HG02610 (cell line): Measurements from ENCODE around the gene PIEZO1.
A peak's percentile ranks its signal among the peaks of the same experiment; 100 is the strongest.

ENCODE experiments used
- ATAC-seq: cut with Tn5 transposase; IDR thresholded peaks from one replicate; pipeline ENCODE4 v1.9.1; 2021; ENCODE audit warnings: mild to moderate bottlenecking, moderate library complexity; ENCODE audit not compliant: unreplicated experiment

Gene PIEZO1

DNA sequence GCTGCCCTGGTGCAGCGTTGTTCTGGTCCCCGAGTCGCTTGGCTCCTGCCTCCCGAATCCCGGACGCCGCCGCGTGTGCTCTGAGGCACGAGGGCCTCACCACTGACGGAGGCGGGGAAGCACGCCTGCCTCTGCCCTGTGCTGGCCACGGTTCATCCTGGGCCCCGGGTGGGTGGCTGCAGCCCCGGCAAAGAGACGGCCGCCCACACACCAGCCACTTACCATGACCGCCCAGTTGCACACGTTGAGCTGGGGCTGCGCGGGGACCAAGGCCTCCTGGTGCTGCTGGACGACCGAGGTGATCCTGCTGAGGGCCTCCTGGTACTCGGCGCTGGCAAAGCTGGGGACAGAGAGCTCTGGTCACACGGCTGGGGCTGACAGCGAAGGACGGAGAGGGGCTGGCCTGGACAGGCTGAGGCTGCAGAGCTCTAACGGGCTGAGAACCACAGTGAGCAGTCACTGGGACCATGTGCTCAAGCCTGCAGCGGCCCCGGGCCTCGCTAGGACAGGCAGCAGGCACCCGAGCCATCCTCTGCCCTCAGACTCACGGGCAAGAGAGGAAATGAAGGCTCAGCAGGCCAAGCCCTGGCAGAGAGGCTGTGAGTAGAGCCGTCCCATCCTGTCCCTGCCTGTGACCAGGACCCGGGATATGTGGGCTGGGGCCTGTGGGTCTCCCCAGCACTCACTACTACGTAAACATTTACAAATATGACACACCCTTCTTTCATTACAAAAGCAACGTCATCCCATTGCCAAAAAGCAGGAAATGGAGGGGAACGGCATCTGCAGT is 33.0 kb upstream of the PIEZO1 start:
- ATAC-seq: no peak

DNA sequence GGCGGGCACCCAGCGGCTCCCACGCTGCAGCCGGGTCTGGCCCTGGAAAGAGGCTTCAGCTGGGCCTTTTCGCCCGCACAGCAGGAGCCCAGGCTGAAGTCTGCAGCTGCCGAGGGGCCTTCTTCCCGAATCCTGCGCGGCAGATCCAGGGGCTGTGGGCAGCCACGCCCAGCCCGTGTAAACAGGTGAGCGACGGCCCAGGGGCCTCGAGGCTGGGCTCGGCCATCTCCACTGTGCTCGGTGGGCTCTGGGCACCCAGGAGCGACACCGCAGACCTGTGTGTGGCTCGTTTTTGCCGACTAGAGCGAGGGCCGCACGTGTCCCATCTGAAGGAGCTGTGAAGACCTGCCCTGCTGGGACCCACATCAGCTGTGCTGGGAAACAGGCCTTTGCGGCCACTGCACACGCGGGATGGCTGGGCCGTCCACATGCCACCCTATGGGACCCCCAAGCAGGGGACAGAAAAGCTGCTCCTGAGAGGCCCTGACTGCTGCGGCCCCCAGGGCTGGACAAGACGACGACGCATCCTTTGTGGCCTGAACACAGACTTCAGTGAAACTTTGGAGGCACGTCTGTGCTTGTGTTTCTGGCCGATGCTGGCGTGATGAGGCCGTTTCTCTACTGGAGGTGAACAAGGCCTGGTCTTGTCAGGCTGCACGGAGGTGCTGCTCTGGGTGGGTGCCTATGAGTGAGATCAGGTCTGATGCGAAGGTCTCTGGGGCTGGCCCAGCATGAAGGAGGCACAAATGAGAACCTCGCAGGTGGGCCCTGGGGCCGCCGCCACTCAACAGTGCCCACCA is 31.9 kb upstream of the PIEZO1 start:
- ATAC-seq: no peak

DNA sequence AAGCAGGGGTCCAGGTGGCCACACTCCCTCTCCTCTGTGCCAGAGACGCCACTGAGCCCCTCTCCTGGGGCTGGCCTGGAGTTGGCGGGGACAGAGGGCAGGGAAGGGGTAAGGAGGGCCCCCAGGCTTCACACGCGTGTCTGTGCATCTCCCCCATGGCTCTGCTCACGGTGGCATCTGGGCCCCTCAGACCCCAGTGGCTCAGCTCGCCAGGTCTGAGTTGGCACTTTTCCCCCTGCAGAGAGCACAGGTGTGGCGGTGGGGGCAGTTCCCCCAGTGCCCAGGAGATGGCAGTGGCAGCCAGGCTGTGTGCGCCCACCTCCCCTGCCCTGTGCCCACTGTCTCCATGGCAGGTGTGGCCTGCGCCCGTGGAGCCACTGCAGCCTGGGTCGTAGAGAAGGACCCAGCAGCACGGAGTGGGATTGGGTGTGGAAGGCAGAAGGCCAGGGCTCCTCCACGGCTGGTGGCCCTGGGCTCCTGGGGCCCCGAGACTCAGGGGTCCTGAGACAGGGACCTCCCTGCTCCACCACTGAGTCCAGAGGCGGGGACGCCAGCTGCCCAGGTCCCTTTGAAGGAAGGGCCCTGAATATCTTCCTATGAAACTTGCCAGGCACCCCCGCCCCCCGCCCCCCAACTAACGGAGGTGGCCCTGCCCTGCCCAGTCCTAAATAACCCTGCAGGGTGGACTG is 31.0 kb upstream of the PIEZO1 start:
- ATAC-seq: no peak

DNA sequence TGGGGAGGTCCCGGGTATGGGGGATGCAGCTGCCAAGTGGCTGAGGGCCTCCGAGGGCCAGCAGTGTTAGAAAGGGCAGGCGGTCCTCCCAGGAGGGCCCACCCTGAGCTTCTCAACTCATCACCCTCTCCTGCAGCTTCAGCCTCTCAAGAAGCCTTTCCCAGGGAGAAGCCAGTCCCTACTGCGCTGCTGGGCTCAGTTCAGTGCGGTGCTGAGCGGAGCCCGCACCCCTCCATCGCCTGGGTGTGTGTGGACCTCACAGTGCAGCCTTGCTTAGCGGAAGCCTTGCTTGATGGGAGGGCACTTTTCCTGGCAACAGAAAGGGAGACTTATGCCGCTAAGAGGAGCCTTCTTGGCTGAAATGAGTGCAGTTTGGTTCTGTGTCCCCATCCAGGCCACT is 30.2 kb upstream of the PIEZO1 start:
- no peak for ATAC-seq

DNA sequence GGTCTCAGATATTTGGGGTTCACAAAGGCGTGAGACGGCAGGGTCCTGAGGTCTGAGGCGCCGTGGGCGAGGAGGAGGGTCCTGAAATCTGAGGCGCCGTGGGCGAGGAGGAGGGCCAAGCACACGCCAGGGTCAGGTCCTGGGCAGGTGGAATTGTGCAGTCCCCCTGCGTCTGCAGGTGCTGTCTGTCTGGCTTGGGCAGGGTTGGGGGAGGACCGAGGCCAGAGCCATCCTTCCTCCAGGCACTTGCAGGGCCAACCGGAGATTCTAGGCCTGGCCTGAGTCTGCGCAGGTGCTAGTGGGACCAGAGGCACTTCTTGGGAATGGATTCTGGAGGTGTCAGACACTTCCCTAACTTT is 29.1 kb upstream of the PIEZO1 start:
- no peak for ATAC-seq

DNA sequence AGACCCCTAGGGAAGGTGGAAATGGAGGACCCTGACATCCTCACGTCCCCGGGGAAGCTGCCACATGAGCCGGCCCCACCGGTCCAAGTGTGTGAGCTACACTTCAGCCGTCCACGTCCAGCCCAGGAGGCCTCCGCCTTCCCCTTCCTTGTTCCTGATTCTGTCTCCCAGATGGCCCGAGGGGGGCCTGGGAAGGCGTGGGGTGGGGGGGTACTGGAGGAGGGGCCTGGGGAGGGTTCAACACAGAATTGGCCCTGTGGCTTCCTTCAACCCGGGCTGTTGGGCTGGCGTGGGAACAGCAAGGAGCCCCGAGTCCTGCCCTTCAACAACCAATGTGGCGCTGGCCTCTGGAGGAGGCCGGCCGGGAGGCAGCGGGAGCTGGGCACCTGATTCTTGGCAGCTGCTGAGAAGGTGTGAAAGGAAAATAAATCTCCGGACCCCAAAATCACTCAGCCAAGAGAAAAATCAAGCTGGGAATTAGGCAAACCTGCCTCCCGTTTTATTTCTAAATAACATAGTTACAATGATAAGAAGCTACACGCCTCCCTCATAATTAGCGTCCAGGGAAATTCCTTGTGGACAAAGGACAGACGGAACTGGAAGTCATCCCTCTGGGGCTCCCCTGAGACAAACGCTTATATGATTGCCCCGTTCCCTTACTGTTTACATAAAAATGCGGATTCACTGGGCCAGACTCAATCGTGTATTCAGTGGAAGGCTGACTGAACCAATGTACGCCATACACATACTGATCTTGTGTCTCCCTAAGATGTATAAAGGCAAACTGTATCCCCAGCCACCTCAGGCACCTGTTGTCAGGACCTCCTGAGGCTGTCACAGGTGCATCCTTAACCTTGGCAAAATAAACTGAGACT is 28.5 kb upstream of the PIEZO1 start:
- ATAC-seq: no peak

DNA sequence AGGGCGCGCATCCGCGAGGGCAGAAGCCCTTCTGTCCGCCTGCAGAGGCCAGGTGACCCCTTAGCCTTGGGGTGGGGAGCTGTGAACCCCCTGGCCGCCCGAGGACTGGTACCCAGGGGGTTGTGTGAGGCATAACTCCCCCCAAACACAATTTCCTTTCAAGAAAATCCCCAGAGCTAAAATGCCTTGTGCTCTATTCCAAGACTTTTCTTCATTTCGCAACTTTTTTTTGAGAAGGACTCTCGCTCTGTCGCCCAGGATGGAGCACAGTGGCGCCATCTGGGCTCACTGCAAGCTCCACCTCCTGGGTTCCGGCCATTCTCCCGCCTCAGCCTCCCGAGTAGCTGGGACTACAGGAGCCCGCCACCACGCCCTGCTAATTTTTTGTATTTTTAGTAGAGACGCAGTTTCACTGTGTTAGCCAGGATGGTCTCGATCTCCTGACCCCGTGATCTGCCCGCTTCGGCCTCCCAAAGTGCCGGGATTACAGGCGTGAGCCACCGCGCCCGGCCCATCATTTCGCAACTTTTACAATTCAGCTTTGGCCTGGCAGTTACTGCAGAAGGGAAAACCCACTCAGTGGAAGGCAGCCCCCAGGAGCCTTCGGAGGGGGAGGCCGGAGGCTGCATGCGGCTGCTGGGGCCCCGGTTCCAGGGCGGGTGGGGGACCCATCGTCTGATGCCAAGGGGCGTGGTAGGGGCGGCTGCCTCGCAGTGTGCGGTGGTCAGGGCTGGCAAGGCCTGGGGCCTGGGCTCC is 27.7 kb upstream of the PIEZO1 start:
- no peak for ATAC-seq

DNA sequence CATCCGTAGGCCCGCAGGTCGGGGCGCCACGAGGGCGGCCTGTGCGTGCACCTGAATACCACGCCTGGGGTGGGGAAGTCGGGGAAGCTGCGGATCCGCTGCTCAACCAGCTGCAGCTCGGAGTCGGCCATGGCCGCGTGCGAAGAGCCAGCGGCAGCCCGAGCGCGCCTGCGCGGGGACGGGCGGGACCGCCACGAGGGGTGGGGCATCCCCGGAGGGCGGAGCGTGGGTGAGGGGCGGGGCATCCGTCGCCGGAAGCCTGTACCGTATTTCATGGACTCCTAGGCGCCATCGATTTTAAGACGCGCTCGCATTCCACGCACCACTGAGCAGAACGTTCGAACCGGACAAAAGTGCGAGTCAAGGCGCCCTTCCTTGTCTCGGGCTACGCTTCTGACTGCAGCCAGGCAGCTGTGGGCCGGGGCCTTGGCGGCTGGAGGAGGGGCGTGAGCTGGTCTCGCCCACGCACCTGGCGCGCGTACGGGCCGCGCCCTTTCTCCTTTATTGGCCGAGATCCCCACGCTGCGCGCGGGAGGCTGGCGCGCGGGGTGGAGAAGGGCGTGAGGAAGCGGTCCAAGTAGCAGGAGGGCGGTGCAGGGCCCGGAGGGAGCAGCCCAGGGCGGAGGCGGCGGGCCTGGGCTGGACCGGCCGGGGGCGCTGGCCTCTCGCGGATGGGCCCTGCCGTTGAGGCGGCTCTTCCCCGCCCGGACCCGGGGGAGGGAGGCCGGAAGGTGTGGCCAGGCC is 26.9 kb upstream of the PIEZO1 start, which contains the start of gene APRT:
Gene APRT, minus strand, starts transcription at position 160 of the 744 bp plus-strand sequence. Its CDS starts 29 bp downstream, at position 131.
- peak; percentile 62 for ATAC-seq

DNA sequence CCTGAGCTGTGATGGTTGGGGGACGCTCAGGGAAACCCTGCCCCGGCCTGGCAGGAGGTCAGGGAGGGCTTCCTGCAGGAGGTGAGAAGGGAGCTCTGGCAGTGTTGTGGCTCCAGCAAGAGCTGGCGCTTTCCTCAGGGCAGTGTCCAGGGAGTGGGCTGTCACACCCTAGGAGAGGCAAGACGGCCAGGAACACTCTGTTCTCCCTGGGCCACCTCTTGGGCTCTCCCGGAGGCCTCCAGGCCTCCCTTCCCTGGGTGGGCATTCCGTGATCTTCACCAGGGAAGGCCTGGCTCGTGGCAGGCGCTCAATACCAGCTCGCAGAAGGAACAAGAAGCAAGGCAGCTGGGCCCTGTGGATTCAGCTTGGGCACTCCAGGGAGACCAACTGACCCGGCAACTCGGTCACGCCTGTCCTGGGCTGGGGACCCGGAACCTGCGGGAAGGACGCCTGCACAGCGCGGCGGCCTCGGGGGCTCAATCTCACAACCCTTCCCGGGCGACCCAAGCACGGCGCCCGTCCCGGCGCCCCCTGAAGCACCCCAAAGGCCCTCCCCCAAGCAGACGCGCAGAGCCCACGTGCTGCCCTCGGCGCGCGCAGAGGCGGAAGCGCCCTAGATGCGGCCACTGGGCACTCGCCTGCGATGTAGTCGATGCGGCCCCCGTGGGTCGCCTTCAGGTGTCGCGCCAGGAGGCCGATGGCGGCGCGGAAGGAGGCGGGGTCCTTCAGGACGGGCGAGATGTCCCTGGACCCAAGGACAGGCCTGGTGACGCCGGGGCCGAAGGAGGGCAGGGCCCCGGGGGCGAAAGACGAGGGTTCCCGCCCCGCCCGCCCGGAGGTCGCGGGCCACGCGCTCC is 26.1 kb upstream of the PIEZO1 start:
- peak; percentile 34 for ATAC-seq

DNA sequence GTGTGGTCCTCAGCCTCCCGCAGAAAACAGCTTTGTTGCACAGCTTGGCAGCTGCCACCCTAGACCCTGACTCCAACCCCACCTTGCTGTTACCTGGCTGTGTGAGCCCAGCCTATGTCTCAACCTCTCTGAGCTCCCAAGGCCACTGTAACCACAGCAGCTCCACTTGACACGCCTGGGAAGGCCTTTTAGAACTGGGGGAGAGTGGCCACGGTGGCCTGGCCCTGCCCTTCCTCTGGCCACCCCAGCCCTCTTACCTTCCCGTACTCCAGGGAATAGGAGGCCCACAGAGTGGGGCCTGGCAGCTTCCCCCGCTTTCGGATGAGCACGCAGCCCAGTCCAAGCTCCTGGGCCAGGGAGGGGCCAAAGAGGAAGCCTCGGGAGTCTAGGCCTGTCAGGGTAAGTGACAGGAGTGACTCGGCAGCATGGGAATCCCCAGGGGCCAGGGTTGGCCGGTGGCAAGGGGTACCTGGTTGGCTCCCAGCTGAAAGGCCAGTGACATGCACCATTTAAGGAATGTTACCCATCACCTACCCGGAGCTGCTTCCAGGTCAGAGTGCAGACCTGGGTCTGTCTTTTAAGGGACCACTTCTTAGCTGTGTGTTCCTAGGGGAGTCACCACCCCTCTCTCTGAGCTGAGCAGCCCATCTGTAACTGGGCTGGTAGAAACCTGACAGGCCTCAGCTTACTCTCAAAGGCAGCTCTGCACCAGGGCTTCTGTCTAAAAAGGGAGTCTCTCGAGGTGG is 25.3 kb upstream of the PIEZO1 start:
- no peak for ATAC-seq

DNA sequence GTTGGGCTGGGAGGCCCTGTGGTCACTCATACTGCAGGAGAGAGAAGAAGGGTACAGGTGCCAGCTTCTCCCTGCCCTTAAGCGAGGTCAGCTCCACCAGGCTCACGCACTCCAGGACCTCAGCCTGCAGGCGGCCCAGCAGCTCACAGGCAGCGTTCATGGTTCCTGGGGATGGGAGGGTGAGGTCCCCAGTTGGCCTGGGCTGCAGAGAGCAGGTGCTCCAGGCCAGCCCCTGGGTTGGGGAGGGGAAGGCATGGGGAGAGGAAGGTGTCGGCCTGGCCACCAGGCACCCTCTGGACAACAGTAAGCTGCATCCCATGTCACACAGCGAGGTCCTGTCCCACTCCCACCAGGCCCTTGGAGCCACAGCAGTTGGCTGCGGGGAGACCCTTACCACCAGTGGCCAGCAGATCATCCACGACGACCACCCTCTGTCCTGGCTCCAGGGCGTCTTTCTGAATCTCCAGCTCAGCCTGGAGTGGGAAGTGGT is 24.7 kb upstream of the PIEZO1 start:
- ATAC-seq: no peak

DNA sequence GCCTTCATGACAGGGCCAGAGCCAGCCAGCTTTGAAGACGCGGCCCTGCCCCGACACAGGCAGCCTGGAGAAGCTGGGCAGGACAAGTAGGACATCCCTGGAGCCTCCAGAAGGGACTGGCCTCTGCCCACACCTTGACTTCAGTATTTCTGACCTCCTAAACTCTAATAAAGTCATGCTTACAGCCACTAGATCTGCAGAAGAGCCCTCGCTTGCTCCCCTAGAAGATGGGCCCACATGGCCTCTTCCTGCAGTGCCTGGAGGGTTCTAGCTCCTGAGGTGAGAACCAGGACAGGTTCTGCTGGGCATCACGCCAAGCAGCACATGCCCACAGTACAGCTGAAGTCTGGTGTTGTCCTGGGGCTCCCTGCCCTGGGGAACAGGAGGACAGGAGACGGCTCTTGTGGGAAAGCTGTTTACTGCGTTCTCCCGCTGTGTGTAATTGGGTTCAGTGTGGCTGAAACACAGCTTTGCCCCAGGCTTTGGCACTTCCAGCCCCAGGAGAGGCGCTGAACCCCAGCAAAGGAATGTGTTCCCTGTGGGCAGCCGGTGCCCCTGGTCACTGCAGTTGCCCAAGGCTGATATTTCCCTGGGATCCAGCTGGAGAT is 24.2 kb upstream of the PIEZO1 start:
- ATAC-seq: no peak

DNA sequence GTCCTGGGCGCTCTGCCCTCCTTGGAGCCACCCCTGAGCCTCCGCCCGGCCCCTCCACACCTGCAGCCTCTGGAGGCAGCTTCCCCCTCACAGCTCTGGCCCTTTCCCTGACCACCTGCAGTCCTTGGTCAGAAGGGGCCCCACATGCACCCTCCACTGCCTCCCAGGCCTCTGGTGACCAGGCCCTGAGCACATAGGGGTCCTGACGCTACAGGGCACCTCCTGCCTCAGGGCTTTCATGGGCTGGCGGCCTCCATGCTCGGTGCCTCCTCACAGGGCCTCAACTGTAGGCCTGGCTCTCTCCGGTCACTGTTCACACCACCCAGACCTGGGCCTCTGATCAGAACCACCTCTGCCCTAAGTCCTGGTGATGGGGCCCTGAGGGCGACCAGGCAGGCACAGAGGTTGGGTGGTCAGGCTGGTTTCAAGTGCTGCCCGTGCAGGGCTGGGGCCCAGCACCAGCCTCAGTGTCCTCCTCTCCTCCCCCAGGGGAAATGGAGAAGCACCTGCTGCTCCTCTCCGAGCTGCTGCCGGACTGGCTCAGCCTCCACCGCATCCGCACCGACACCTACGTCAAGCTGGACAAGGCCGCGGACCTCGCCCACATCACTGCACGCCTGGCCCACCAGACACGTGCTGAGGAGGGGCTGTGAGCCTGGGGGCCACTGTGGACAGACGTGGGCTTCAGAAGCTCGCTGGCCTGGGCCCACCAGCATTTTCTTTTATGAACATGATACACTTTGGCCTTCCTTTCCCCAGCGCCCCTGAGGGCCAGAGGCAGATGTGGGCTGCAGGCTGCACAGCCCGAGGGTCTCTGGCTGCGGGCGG is 22.8 kb upstream of the PIEZO1 start:
- ATAC-seq: no peak

DNA sequence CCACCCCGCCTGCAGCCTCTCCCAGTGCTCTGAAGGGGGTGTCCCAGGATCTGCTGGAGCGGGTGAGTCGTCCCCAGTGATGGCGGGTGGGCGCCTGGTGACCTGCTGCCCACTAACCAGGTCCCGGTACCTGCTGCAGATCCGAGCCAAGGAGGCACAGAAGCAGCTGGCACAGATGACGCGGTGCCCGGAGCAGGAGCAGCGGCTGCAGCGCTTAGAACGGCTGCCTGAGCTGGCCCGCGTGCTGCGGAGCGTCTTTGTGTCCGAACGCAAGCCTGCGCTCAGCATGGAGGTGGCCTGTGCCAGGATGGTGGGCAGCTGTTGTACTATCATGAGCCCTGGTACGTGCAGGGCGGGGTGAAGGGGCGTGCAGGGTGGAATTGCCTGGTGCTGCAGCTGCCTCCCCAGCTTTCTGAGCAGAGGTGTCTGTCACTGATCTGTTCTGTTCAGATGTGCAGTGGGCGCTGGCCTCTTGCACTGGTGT is 22.2 kb upstream of the PIEZO1 start:
- ATAC-seq: no peak

DNA sequence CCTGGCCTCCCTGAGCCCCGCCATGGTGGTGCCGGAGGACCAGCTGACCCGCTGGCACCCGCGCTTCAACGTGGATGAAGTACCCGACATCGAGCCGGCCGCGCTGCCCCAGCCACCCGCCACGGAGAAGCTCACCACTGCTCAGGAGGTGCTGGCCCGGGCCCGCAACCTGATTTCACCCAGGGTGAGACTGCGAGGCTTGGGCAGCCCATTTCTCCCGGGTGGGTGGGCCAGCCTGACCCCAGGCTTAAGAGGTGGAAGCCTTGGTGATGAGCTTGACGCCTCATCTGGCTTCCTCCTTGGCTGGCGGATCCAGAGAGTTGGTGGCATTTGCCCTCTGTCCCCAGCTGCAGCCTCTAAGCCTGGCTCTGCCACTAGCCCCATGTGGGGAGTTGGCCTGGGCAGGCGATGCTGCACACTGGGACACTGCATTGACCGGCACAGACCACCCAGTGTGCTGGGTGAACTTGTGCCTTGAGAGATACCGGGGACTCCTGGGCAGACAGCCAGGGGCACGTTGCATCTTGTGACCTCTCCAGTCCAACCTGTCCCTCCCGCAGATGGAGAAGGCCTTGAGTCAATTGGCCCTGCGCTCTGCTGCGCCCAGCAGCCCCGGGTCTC is 21.6 kb upstream of the PIEZO1 start:
- no peak for ATAC-seq
